Duodenal mucosa (tissue), 2 donors: ENCODE data around the gene PACSIN3.

Experiments used
- H3K27ac ChIP-seq: one replicate; pipeline ENCODE4 v1.7.0; 2013; ENCODE audit warnings: low read depth, low read length
- H3K27me3 ChIP-seq, 2 donors: one replicate each; pipeline ENCODE4 v1.7.0; 2013; ENCODE audit warnings: low read length in 2 of 2, control low read depth in 1 of 2; ENCODE audit not compliant: insufficient read depth in 2 of 2, control insufficient read depth in 1 of 2
- H3K36me3 ChIP-seq, 2 donors: one replicate each; pipeline ENCODE4 v1.7.0; 2013; ENCODE audit warnings: low read length in 2 of 2, control low read depth in 1 of 2; ENCODE audit not compliant: insufficient read depth in 2 of 2, control insufficient read depth in 1 of 2
- H3K4me1 ChIP-seq, 2 donors: one replicate each; pipeline ENCODE4 v1.7.0; 2013; ENCODE audit warnings: low read length in 2 of 2, control low read depth in 1 of 2; ENCODE audit not compliant: insufficient read depth in 2 of 2, control insufficient read depth in 1 of 2
- H3K4me3 ChIP-seq, 2 donors: one replicate each; pipeline ENCODE4 v1.7.0; 2013; ENCODE audit warnings: low read length in 2 of 2, low read depth in 1 of 2
- H3K9ac ChIP-seq, 2 donors: one replicate each; pipeline ENCODE4 v1.7.0; 2013; ENCODE audit warnings: low read length in 2 of 2, low read depth in 1 of 2
- H3K9me3 ChIP-seq, 2 donors: one replicate each; pipeline ENCODE4 v1.7.0; 2013; ENCODE audit warnings: low read length in 2 of 2, control low read depth in 1 of 2; ENCODE audit not compliant: control insufficient read depth in 1 of 2

The PACSIN3 gene

DNA sequence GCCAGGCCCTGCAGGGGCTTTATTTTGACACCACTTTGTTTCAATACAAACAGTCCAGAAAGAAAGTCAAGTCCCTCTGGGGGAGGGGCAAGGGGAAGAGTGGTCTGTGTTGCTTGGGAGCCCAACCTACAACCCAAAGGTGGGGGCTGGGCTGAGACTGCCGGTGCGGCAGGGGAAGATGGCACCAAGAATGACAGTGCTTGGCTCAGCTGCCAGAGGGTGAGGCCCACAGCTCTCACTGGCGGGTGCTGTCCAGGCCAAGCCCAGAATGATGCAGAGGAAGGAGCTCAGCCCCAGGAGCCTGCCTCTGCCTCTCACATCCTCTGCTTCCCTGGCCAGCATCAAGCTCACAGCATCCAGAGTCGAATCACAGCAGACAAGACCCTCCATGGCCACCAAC, 21.9 kb downstream of the PACSIN3 start:
- H3K27ac ChIP-seq = no peak overlapping the region
- H3K9ac ChIP-seq = no peak overlapping the region
- H3K9me3 ChIP-seq = no peaks in the 10 kb centered on the region
- peaks cover 41 to 59% of the 10 kb centered on the region in 2 donors for H3K36me3 ChIP-seq
- no peaks in the 10 kb centered on the region for H3K4me1 ChIP-seq
- H3K27me3 ChIP-seq = no peaks in the 10 kb centered on the region
- H3K4me3 ChIP-seq = no peak overlapping the region

DNA sequence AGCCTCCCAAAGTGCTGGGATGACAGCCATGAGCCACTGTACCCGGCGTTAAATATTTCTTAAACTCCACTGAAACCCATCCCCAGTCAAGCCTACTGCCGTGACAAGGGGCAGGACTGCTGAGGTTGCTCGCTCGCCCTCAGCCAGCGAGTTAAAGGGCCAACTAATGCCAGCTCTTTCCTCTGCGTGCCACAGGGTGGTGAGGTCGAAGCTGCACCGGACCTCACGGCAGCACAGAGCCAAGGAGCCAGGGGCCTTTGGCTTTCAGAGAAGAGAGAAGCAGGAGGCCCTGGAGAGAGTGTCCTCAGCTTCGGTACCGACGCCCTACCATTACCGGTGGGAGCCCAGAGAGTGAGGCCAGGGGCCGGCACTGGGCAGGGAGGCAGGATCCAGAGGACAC, 22.3 kb downstream of the PACSIN3 start:
- Histone ChIP-seq H3K27ac (no peak overlapping the region), H3K36me3 (peaks cover 41 to 56% of the 10 kb centered on the region in 2 donors), H3K4me3 (no peak overlapping the region), H3K9me3 (no peaks in the 10 kb centered on the region), H3K27me3 (no peaks in the 10 kb centered on the region), H3K9ac (no peak overlapping the region), H3K4me1 (no peaks in the 10 kb centered on the region)

DNA sequence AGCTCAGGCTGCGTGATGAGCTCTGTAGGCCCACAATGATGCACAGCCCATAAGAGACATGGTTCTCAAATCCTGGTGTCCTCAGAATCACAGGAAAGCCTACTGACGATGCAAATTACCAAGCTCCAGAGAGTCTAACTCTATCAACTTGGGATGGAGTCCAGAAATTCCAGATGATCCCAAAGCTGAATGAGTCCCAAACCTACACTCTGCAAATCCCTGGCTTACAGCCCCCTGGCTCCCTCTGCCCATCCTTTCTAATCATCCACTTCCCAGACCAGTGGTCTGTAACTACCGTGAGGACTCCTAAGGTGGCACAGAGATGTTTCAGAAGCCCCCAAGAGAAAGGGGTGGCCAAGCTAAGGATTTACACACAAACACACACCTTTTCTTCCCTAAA, 23.0 kb downstream of the PACSIN3 start:
- H3K36me3 ChIP-seq = peaks cover 37 to 49% of the 10 kb centered on the region in 2 donors

DNA sequence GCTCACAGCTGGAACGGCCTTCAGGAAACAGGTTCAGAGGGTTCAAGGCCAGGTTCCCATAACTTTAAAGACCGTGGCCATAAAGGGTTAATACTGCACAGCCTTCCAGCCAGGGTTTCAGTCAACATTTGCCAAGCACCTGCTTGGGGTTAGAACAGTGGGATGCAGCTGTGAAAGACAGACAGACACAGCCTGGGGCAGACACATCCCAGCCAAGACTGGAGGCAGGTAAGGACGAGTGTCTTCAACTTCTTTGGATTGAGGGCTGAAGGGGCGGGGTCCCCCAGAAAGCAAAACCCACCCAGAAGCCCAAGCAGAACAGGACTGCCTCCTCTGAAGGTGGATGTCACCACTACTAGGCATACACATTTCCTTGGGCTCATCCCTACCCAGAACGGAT, 23.8 kb downstream of the PACSIN3 start:
- no peak overlapping the region for H3K27ac ChIP-seq
- H3K4me1 ChIP-seq = no peaks in the 10 kb centered on the region
- H3K4me3 ChIP-seq = no peak overlapping the region
- no peak overlapping the region for H3K9ac ChIP-seq
- peaks cover 32 to 42% of the 10 kb centered on the region in 2 donors for H3K36me3 ChIP-seq
- no peaks in the 10 kb centered on the region for H3K27me3 ChIP-seq
- H3K9me3 ChIP-seq = no peaks in the 10 kb centered on the region

More for the DNA sequence above, 23.0 kb downstream of the PACSIN3 start:
- no peak overlapping the region for H3K4me3 ChIP-seq
- no peaks in the 10 kb centered on the region for H3K27me3 ChIP-seq
- no peak overlapping the region for H3K9ac ChIP-seq
- H3K4me1 ChIP-seq = no peaks in the 10 kb centered on the region
- H3K27ac ChIP-seq = no peak overlapping the region
- no peaks in the 10 kb centered on the region for H3K9me3 ChIP-seq

DNA sequence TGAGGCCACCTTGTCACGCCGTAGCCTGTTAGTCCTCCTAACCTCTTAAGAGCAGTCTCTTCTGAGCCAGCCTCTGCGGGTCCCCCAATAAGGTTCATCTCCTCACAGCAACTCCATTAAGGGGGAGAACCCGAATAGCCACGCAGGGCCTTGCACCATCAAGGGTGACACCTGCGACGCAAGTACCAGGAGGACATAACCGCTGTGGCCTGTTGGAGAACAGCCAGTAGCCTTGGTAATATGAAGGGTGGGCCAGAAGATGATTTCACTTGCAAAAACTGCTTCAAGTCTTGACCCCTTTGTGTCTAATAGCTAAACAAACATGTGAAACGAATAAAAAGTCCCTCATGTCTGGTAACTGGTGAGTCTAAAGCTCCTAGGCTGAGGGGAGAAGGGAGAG, 24.3 kb downstream of the PACSIN3 start:
- no peak overlapping the region for H3K27ac ChIP-seq
- no peak overlapping the region for H3K9ac ChIP-seq
- H3K4me1 ChIP-seq = no peaks in the 10 kb centered on the region
- no peaks in the 10 kb centered on the region for H3K27me3 ChIP-seq
- no peaks in the 10 kb centered on the region for H3K9me3 ChIP-seq
- no peak overlapping the region for H3K4me3 ChIP-seq
- peaks cover 28 to 36% of the 10 kb centered on the region in 2 donors for H3K36me3 ChIP-seq

DNA sequence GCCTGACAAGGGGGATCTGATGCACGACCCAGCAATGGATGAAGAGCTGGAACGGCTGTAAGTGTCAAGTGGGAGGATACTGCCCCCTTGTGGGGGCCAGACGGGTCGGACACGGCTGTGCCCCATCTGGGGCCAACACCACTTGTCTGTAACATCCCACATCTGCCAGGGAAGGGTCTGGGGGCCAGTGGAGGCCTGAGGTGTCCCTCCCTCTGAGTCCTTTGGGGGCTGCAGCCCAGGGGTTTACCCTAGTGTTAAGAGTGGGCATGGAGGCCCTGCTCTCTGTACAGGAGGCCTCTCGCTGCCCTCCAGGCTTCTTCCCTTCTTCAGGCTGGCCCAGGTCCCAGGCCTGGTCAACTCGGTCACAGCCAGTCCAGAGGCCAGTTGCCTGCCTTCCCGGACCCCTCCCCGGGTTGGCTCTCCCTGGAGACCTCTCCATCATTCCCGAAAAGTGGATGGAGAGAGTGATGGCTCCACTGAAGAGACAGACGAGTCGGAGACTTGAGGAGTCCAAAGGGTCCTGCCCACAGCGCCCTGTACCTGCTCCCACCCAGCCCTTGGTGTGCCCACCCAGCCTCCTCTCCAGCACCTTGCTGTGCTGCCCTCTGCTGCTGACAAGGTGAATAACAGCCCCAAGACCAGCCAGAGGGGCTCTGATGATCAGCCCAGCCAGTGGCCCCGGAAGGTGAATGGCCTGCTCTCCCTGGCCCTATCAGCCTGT, 24.9 kb downstream of the PACSIN3 start:
- Histone ChIP-seq H3K9me3 (no peaks in the 10 kb centered on the region), H3K4me3 (no peak overlapping the region), H3K27ac (no peak overlapping the region), H3K9ac (no peak overlapping the region), H3K4me1 (no peaks in the 10 kb centered on the region), H3K27me3 (no peaks in the 10 kb centered on the region), H3K36me3 (peaks cover 22 to 30% of the 10 kb centered on the region in 2 donors)

DNA sequence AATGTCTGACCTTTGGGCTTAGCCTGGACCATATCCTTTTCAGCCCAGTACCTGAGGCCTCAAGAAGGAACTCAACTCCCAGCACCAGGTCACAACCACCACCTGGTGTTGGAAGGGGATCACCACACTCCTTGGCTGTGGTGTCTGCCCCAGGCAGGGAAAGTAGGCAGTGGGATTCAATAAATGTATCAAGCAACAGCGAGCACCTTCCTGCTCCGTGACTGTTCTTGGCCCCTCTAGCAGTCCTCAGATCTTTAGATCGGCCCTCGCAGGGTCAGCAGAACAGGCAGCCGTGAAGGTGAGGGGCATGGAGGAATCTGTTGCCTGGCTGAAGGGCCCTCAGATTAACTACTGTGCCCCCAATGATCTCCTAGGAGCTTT, 25.5 kb downstream of the PACSIN3 start:
- H3K4me3 ChIP-seq = no peak overlapping the region
- no peak overlapping the region for H3K9ac ChIP-seq
- H3K9me3 ChIP-seq = no peaks in the 10 kb centered on the region
- no peaks in the 10 kb centered on the region for H3K27me3 ChIP-seq
- H3K4me1 ChIP-seq = no peaks in the 10 kb centered on the region
- H3K27ac ChIP-seq = no peak overlapping the region
- H3K36me3 ChIP-seq = peaks cover 19 to 25% of the 10 kb centered on the region in 2 donors

DNA sequence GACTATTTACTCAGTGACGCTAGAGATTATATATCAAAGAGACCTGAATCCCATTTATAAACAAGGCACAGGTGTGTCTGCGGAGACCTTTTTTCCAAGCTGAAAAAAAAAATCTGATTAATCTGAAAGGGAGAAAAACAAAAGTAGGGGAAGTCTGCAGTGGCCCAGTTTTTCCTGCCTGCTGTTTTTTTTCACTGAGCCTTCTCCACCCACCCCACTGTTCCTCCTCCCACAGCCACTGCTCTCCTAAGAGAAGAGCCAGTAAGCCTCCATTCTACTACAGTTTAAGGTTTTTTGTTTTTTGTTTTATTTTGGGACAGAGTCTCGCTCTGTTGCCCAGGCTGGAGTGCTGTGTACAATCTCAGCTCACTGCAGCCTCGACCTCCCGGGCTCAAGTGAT, 28.0 kb downstream of the PACSIN3 start:
- H3K4me3 ChIP-seq = no peak overlapping the region
- peaks cover 4 to 5% of the 10 kb centered on the region in 2 donors for H3K4me1 ChIP-seq
- no peaks in the 10 kb centered on the region for H3K9me3 ChIP-seq
- no peak overlapping the region for H3K27ac ChIP-seq
- no peaks in the 10 kb centered on the region for H3K27me3 ChIP-seq
- H3K36me3 ChIP-seq = peaks cover 3% of the 10 kb centered on the region in 2 donors
- no peak overlapping the region for H3K9ac ChIP-seq

DNA sequence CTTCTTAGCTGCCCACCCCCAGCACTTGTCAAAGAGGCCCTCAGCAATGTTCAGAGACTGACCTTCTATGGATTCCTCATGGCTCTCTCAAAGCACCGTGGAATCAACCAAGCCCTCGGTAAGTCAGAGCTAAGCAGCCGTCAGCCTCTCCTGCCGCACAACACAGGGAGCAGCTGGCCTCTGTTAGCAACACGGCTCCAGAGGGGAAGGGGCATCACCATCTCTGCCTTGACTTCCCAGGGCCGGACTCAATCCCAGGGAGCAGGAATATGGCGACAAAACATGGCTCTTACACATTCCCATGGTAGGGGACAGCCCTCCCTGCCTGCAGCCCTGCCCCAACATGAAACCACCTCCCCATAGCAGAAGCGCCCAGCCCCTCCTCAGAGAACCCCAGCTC, 28.4 kb downstream of the PACSIN3 start:
- peaks cover 8 to 9% of the 10 kb centered on the region in 2 donors for H3K4me1 ChIP-seq
- H3K36me3 ChIP-seq = peaks cover 0 to 3% of the 10 kb centered on the region in 2 donors
- H3K27ac ChIP-seq = no peak overlapping the region
- H3K9ac ChIP-seq = no peak overlapping the region
- no peaks in the 10 kb centered on the region for H3K9me3 ChIP-seq
- H3K4me3 ChIP-seq = no peak overlapping the region
- H3K27me3 ChIP-seq = no peaks in the 10 kb centered on the region

DNA sequence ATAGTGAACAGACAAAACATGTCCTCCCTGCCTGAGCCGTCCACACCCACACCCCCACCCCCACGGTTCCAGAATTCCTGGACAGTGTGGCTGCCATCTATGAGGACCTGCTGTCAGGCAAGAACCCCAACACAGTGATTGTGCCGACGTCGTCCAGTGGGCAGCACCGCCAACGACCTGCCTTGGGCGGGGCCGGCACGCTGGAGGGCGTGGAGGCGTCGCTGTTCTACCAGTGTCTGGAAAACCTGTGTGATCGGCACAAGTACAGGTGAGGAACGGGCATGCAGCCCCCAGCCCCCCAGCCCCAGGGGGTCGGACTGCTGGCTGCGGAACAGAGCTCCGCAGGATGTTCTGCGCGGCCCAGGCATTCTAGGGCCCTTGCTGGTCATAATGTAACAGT, 29.3 kb downstream of the PACSIN3 start:
- no peaks in the 10 kb centered on the region for H3K27me3 ChIP-seq
- peaks cover 0 to 3% of the 10 kb centered on the region in 2 donors for H3K36me3 ChIP-seq
- no peak overlapping the region for H3K9ac ChIP-seq
- peaks cover 10 to 13% of the 10 kb centered on the region in 2 donors for H3K4me1 ChIP-seq
- H3K4me3 ChIP-seq = no peak overlapping the region
- no peaks in the 10 kb centered on the region for H3K9me3 ChIP-seq
- no peak overlapping the region for H3K27ac ChIP-seq
